Tibial nerve (tissue), 3 donors: ENCODE data around the gene EIF2AK2.

Source experiments
- POLR2A ChIP-seq, 2 donors: fragments of 450-650 bp; IDR thresholded peaks; one replicate each; pipeline ENCODE4 v1.6.1; 2017; ENCODE audit warnings: antibody characterized with exemption in 2 of 2, mild to moderate bottlenecking in 2 of 2, moderate library complexity in 2 of 2
- TF ChIP-seq, protein P1 (sequence below), 5 experiments: fragments of 200-600 bp in 3 of 5; fragments of 450-650 bp in 2 of 5; sonication (generic) in 3 of 5; IDR thresholded peaks; one replicate each; pipeline ENCODE4 v1.5.1; 2016 to 2019; ENCODE audit warnings: antibody characterized with exemption in 5 of 5, mild to moderate bottlenecking in 3 of 5, moderate library complexity in 2 of 5

DNA sequence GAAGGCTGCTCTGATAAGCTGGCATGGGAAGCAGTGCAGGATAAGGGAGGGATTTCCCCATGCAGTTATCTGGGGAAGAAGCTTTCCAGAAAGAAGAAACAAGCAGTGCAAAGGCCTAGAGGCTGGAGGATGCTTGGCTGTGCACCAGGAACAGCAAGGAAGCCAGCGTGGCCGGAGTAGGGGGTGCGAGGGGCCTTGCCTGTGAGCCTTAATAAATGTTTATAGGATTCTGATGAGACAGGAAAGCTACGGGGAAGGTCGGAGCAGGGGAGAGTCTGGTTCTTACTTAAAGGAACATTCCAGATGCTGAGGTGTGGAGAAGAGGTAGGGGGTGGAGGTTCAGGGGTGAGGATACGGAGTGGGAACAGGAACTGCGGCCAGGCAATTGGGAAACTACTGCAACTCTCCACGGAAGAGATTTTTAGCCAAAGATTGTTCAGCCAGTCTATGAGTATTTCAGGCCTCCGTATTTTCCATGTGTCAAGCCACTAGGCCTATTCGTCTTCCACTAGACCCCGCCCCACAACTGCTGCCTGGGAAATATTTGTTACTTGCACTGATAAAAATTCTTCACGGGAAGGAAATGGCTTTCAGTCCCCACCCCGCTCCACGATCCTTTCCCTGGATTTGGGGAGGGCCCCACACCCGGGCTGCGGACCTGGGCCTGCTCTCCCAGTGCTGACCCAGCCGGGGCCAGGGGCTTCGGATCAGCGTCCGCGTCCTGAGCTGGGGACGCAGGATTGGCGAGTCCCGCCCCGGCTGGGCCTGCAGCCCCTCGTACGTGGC, 516 bp downstream of the EIF2AK2 start:
- no peak for TF ChIP-seq POLR2A (IDR thresholded peaks at IDR 0.05)
- TF ChIP-seq, protein P1, sequence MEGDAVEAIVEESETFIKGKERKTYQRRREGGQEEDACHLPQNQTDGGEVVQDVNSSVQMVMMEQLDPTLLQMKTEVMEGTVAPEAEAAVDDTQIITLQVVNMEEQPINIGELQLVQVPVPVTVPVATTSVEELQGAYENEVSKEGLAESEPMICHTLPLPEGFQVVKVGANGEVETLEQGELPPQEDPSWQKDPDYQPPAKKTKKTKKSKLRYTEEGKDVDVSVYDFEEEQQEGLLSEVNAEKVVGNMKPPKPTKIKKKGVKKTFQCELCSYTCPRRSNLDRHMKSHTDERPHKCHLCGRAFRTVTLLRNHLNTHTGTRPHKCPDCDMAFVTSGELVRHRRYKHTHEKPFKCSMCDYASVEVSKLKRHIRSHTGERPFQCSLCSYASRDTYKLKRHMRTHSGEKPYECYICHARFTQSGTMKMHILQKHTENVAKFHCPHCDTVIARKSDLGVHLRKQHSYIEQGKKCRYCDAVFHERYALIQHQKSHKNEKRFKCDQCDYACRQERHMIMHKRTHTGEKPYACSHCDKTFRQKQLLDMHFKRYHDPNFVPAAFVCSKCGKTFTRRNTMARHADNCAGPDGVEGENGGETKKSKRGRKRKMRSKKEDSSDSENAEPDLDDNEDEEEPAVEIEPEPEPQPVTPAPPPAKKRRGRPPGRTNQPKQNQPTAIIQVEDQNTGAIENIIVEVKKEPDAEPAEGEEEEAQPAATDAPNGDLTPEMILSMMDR (IDR thresholded peaks at IDR 0.05): no peak
